HG03575 (cell line): ENCODE results near the gene CNOT2.

Experiments used
- ATAC-seq: cut with Tn5 transposase; IDR thresholded peaks from one replicate; pipeline ENCODE4 v1.9.1; 2021; ENCODE audit not compliant: unreplicated experiment, insufficient number of reproducible peaks, low FRiP score; ENCODE audit errors: extremely low read depth

Gene CNOT2

GRCh38 chr12:70398862-70399261 lies 155.6 kb downstream of the CNOT2 start:
- ATAC-seq, result no peak

DNA sequence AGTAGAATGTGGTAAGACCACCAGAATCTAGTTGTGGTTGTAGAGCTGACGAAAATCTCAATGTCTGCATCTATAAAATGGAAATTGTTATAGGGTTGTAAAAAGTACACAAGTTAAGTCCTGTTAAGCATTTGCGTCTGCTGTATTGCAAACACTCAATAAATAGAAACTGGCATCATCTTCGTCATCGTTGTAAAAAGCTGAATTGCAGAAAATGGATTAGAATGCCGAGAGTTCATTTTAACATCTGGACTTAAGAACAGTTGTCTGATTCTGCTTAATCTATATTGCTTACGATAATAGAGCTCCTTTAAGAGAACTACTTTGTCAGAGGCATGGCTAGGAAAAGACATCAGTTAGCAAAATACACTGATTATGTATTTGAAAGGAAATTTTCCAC lies 156.1 kb downstream of the CNOT2 start:
- no peak for ATAC-seq

GRCh38 chr12:70400124-70400523 lies 156.9 kb downstream of the CNOT2 start:
- ATAC-seq, result no peak

DNA sequence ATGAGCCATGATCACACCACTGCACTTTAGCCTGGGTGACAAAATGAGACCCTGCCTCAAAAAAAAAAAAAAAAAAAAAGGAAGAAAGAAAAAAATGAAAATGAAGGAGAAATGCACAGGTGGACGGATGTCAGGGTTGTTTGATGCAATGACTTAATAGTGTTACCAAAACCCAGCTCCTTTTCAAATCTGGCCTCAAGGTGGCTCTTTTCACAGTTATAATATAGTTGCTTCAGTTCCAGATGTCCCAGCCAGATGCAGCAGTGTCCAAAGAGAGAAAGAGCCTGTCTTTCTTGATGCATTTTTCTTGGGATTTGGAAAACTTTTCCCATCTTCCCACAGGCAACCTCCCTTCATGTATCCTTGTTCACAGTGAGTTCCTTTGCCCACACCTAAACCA lies 159.4 kb downstream of the CNOT2 start:
- ATAC-seq, result no peak

GRCh38 chr12:70403826-70404225 lies 160.6 kb downstream of the CNOT2 start:
- no peak for ATAC-seq
